ENCODE data around the gene CDK13.

CDK13 gene

GRCh38 chr7:39967406-39968161 lies 17.5 kb downstream of the CDK13 start:
- no peak overlapping the region for H3K27ac ChIP-seq (ENCODE audit: extremely low read depth, low read depth, low read length)
- TF ChIP-seq ZNF132 (tag by site-specific recombination; IDR thresholded peaks at IDR 0.05; ENCODE audit: borderline replicate concordance) (no peak), SP3 (tag by site-specific recombination; IDR thresholded peaks at IDR 0.05) (no peak), ZBTB10 (tag by site-specific recombination; IDR thresholded peaks at IDR 0.05) (no peak), ZNF26 (tag by site-specific recombination; IDR thresholded peaks at IDR 0.05) (no peak), ZNF664 (tag by site-specific recombination; IDR thresholded peaks at IDR 0.05) (no peak), ZFP3 (tag by site-specific recombination; IDR thresholded peaks at IDR 0.05; ENCODE audit: low read depth) (no peak), ZNF302 (tag by site-specific recombination; IDR thresholded peaks at IDR 0.05; ENCODE audit: low read depth) (no peak), MYNN (tag by site-specific recombination; IDR thresholded peaks at IDR 0.05; ENCODE audit: borderline replicate concordance) (no peak), ZNF202 (tag by site-specific recombination; IDR thresholded peaks at IDR 0.05; ENCODE audit: borderline replicate concordance) (no peak), CTCF (tag by site-specific recombination; IDR thresholded peaks at IDR 0.05) (no peak), ZNF501 (tag by site-specific recombination; IDR thresholded peaks at IDR 0.05) (no peak), ZIC2 (tag by site-specific recombination; IDR thresholded peaks at IDR 0.05) (no peak), ZNF248 (tag by site-specific recombination; IDR thresholded peaks at IDR 0.05) (no peak), HIC1 (tag by site-specific recombination; IDR thresholded peaks at IDR 0.05) (no peak), ZSCAN23 (tag by site-specific recombination; IDR thresholded peaks at IDR 0.05) (no peak), ZBTB8A (tag by site-specific recombination; IDR thresholded peaks at IDR 0.05) (no peak), ZNF654 (tag by site-specific recombination; IDR thresholded peaks at IDR 0.05; ENCODE audit: low read depth) (no peak), ZNF692 (tag by site-specific recombination; IDR thresholded peaks at IDR 0.05) (no peak), ZNF529 (tag by site-specific recombination; IDR thresholded peaks at IDR 0.05; ENCODE audit: insufficient replicate concordance) (no peak), ZNF138 (tag by site-specific recombination; IDR thresholded peaks at IDR 0.05; ENCODE audit: borderline replicate concordance) (no peak)
- H3K36me3 ChIP-seq (ENCODE audit: control insufficient read depth in 2 of 2, insufficient read depth in 1 of 2, low read length in 2 of 2): no peaks in the 10 kb centered on the region
- no peaks in the 10 kb centered on the region for H3K9me3 ChIP-seq (ENCODE audit: control insufficient read depth, insufficient read depth, low read depth, low read length)
- H3K4me3 ChIP-seq (ENCODE audit: low read depth, low read length): no peak overlapping the region
- ChIA-PET POLR2A (no interaction called here), CTCF (interaction anchor here (0.7 to 1.3 kb wide), 2 partner anchors 44 to 71 kb away, joined by 3 to 4 read pairs; no protein-coding TSS in a partner anchor)
- peaks cover 7% of the 10 kb centered on the region for H3K4me1 ChIP-seq (ENCODE audit: control insufficient read depth, insufficient read depth, low read length)
